GM23338 (cell line): ENCODE data around the gene COL18A1. TPM values are rescaled to one million over a fixed set of nuclear protein-coding genes. Genes with fewer than 3 reads are reported as not detected.

Experiments used
- ATAC-seq: fragments of 200-7000 bp; cut with Tn5 transposase; 3 replicates; pipeline ENCODE4 v1.9.1; 2020
- DNase-seq: peaks from one replicate; pipeline ENCODE4 v3.0.0-alpha.2; 2015; ENCODE audit warnings: low spot score
- H2AFZ ChIP-seq: fragments of 200-600 bp; sonication (generic); 2 replicates; pipeline ENCODE4 v1.8.0; 2016; ENCODE audit warnings: antibody characterized with exemption, mild to moderate bottlenecking, moderate library complexity
- H3F3A ChIP-seq: fragments of 200-600 bp; sonication (generic); replicated peaks from 2 replicates; pipeline ENCODE4 v1.8.0; 2017; ENCODE audit warnings: antibody characterized with exemption, mixed run types, low read depth
- H3K27ac ChIP-seq: fragments of 200-600 bp; sonication (generic); 2 replicates; pipeline ENCODE4 v1.6.1; 2016; ENCODE audit warnings: low read depth
- H3K27me3 ChIP-seq: fragments of 200-600 bp; sonication (generic); 2 replicates; pipeline ENCODE4 v1.8.0; 2016; ENCODE audit warnings: mild to moderate bottlenecking, mixed run types, moderate library complexity; ENCODE audit not compliant: insufficient read depth
- H3K36me3 ChIP-seq: fragments of 200-600 bp; sonication (generic); 2 replicates; pipeline ENCODE4 v1.8.0; 2016; ENCODE audit warnings: mild to moderate bottlenecking; ENCODE audit not compliant: insufficient read depth
- H3K4me1 ChIP-seq: fragments of 200-600 bp; sonication (generic); 2 replicates; pipeline ENCODE4 v1.8.0; 2016; ENCODE audit warnings: mild to moderate bottlenecking, moderate library complexity; ENCODE audit not compliant: insufficient read depth
- H3K4me2 ChIP-seq: fragments of 200-600 bp; sonication (generic); 2 replicates; pipeline ENCODE4 v1.7.1; 2017; ENCODE audit warnings: mixed run types
- H3K4me3 ChIP-seq: fragments of 200-600 bp; sonication (generic); 2 replicates; pipeline ENCODE4 v1.6.1; 2016; ENCODE audit warnings: mixed run types
- H3K79me2 ChIP-seq: fragments of 200-600 bp; sonication (generic); replicated peaks from 2 replicates; pipeline ENCODE4 v1.8.0; 2017; ENCODE audit warnings: mild to moderate bottlenecking; ENCODE audit not compliant: insufficient read depth
- H3K9me2 ChIP-seq: fragments of 200-600 bp; sonication (generic); 2 replicates; pipeline ENCODE4 v1.8.0; 2017; ENCODE audit not compliant: insufficient read depth
- H4K20me1 ChIP-seq: fragments of 200-600 bp; sonication (generic); replicated peaks from 2 replicates; pipeline ENCODE4 v1.8.0; 2017; ENCODE audit warnings: mild to moderate bottlenecking; ENCODE audit not compliant: insufficient read depth
- H3K27ac Mint-ChIP-seq: 2 replicates; pipeline ENCODE4 v1.8.0; 2020; ENCODE audit warnings: inconsistent platforms, mild to moderate bottlenecking, moderate library complexity, mixed read lengths
- H3K27me3 Mint-ChIP-seq: 3 replicates; pipeline ENCODE4 v1.8.0; 2022; ENCODE audit warnings: low read depth, mild to moderate bottlenecking, moderate library complexity, mixed read lengths, inconsistent platforms; ENCODE audit not compliant: insufficient read depth, poor library complexity
- H3K36me3 Mint-ChIP-seq: 3 replicates; pipeline ENCODE4 v1.8.0; 2021; ENCODE audit warnings: low read depth, mild to moderate bottlenecking, inconsistent platforms, moderate library complexity, mixed read lengths
- H3K4me1 Mint-ChIP-seq: 3 replicates; pipeline ENCODE4 v1.8.0; 2020; ENCODE audit warnings: mild to moderate bottlenecking, inconsistent platforms, mixed read lengths
- H3K4me3 Mint-ChIP-seq: 3 replicates; pipeline ENCODE4 v1.8.0; 2021; ENCODE audit warnings: moderate library complexity, mild to moderate bottlenecking, inconsistent platforms, mixed read lengths
- H3K9me3 Mint-ChIP-seq: 3 replicates; pipeline ENCODE4 v1.8.0; 2020; ENCODE audit warnings: moderate library complexity, mild to moderate bottlenecking, inconsistent platforms, mixed read lengths
- CTCF ChIP-seq, 2 experiments: fragments of 200-600 bp in 1 of 2; sonication (generic) in 1 of 2; conservative IDR thresholded peaks; 2 replicates each; pipeline versions ENCODE4 v1.5.1 to v1.6.1; 2016 to 2017; ENCODE audit warnings: antibody characterized with exemption in 2 of 2, low read depth in 2 of 2, mild to moderate bottlenecking in 2 of 2, moderate library complexity in 1 of 2
- ETS1 ChIP-seq: IDR thresholded peaks from 2 replicates; pipeline ENCODE4 v1.6.1; 2016; ENCODE audit warnings: antibody characterized with exemption
- EZH2 ChIP-seq: fragments of 200-600 bp; sonication (generic); IDR thresholded peaks from one replicate; pipeline ENCODE4 v1.8.0; 2017; ENCODE audit warnings: antibody characterized with exemption, mild to moderate bottlenecking, low read depth; ENCODE audit not compliant: unreplicated experiment
- JUNB ChIP-seq: IDR thresholded peaks from one replicate; pipeline ENCODE4 v1.6.1; 2016; ENCODE audit warnings: antibody characterized with exemption; ENCODE audit not compliant: unreplicated experiment
- NANOG ChIP-seq: IDR thresholded peaks from 2 replicates; pipeline ENCODE4 v1.6.1; 2016; ENCODE audit warnings: antibody characterized with exemption, borderline replicate concordance
- POLR2AphosphoS5 ChIP-seq: IDR thresholded peaks from 2 replicates; pipeline ENCODE4 v1.6.1; 2016; ENCODE audit warnings: antibody characterized with exemption, low read depth
- STAT1 ChIP-seq: IDR thresholded peaks from one replicate; pipeline ENCODE4 v1.6.1; 2016; ENCODE audit warnings: antibody characterized with exemption; ENCODE audit not compliant: unreplicated experiment
- ZNF462 ChIP-seq: fragments of 250-450 bp; sonication (Bioruptor Pico); IDR thresholded peaks from 2 replicates; pipeline ENCODE4 v1.5.0; 2020; ENCODE audit warnings: mild to moderate bottlenecking, moderate library complexity
- polyA plus RNA-seq: library from polyadenylated mRNA; unstranded; fragments of >200 nt; fragmentation: Nextera tagmentation; extraction: Ambion mirVana; gene quantifications from 2 replicates; pipeline ENCODE4 v1.2.1, GENCODE V29; 2016
- total RNA-seq: library from RNA; depleted of rRNA; stranded (reverse); fragments of >200 nt; shearing (Covaris generic); gene quantifications from 2 replicates; pipeline ENCODE4 v1.2.3, GENCODE V29; 2014

Gene COL18A1
- total and polyA plus RNA-seq, 2 experiments from 2014 or later = 38.4 to 430 TPM

GRCh38 chr21:45430521-45431501 lies 25.8 kb downstream of the COL18A1 start:
- Mint-ChIP-seq H3K36me3 (peaks cover 15% of the 10 kb centered on the region; the same call in 2 of the 3 replicates), H3K27ac (peak overlapping the region; percentile 94), H3K4me3 (peak overlapping the region; percentile 21), H3K27me3 (peaks cover 21% of the 10 kb centered on the region), H3K9me3 (no peaks in the 10 kb centered on the region), H3K4me1 (peaks cover 68% of the 10 kb centered on the region)
- H3K36me3 ChIP-seq = no peaks in the 10 kb centered on the region
- no peaks in the 10 kb centered on the region for H3K27me3 ChIP-seq
- H3K79me2 ChIP-seq = peaks cover 93% of the 10 kb centered on the region
- no peak for TF ChIP-seq STAT1
- no peak overlapping the region for H2AFZ ChIP-seq
- H4K20me1 ChIP-seq = peaks cover 26% of the 10 kb centered on the region
- peak; percentile 81 for DNase-seq
- H3K4me1 ChIP-seq = peaks cover 21% of the 10 kb centered on the region
- no peaks in the 10 kb centered on the region for H3K9me2 ChIP-seq
- H3K4me2 ChIP-seq = peak overlapping the region; percentile 48
- peak; percentile 77 for ATAC-seq
- peak overlapping the region; percentile 91 for H3K27ac ChIP-seq
- 0 out of 2 replicates have a peak, but pooled peaks cover 2% of the 10 kb centered on the region for H3F3A ChIP-seq
- H3K4me3 ChIP-seq = peak overlapping the region; percentile 26; the same call in 1 of the 2 replicates

GRCh38 chr21:45431781-45432572 lies 27.0 kb downstream of the COL18A1 start:
- Mint-ChIP-seq H3K27ac (no peak overlapping the region), H3K4me1 (peaks cover 70% of the 10 kb centered on the region), H3K4me3 (no peak overlapping the region), H3K9me3 (no peaks in the 10 kb centered on the region), H3K36me3 (peaks cover 18% of the 10 kb centered on the region; the same call in 2 of the 3 replicates), H3K27me3 (peaks cover 21% of the 10 kb centered on the region)
- Histone ChIP-seq H4K20me1 (peaks cover 21% of the 10 kb centered on the region), H3K27me3 (no peaks in the 10 kb centered on the region), H3K4me3 (no peak overlapping the region), H3K9me2 (no peaks in the 10 kb centered on the region), H3K4me1 (peaks cover 17% of the 10 kb centered on the region), H3F3A (0 out of 2 replicates have a peak, but pooled peaks cover 3% of the 10 kb centered on the region), H3K4me2 (no peak overlapping the region), H3K36me3 (no peaks in the 10 kb centered on the region), H3K27ac (no peak overlapping the region), H3K79me2 (peaks cover 87% of the 10 kb centered on the region), H2AFZ (no peak overlapping the region)
- TF ChIP-seq ETS1 (no peak), JUNB (no peak), EZH2 (no peak), CTCF (conservative IDR thresholded peaks at IDR 0.05; ENCODE audit: low read depth in 2 of 2) (no peak), NANOG (no peak), POLR2AphosphoS5 (no peak), ZNF462 (no peak)
- no peak for DNase-seq
- ATAC-seq = no peak
